HEK293 (cell line): ENCODE data around the gene CACNA1G.

Experiments used
- CTCF ChIP-seq: fragments of 450-650 bp; formaldehyde crosslinking; IDR thresholded peaks from 2 replicates; pipeline ENCODE4 v1.5.1; 2016; ENCODE audit warnings: missing biosample characterization, missing genetic modification characterization
- SALL2 ChIP-seq: fragments of 450-650 bp; formaldehyde crosslinking; IDR thresholded peaks from 2 replicates; pipeline ENCODE4 v1.5.0; 2017; ENCODE audit warnings: missing biosample characterization, mild to moderate bottlenecking, missing genetic modification characterization, borderline replicate concordance
- TCF7L2 ChIP-seq: IDR thresholded peaks from 2 replicates; pipeline ENCODE4 v1.6.1; 2011; ENCODE audit warnings: low read depth, mild to moderate bottlenecking, inconsistent platforms, low read length, moderate library complexity, borderline replicate concordance
- ZNF670 ChIP-seq: fragments of 450-650 bp; formaldehyde crosslinking; IDR thresholded peaks from 2 replicates; pipeline ENCODE4 v1.5.1; 2016; ENCODE audit warnings: missing biosample characterization, missing genetic modification characterization, low read depth

- TF ChIP-seq ZNF670 (no peak), TCF7L2 (no peak), CTCF (no peak), SALL2 (no peak)
These were observed 49.0 kb downstream of the CACNA1G start for GRCh38 chr17:50609380-50610074.
